ENCODE measurements around the gene IL17C.
"Not testable (repeated sequence)": the region's sequence is repeated elsewhere in the genome, so short reads cannot be mapped to it uniquely, and the experiment has no call there.

Gene IL17C

GRCh38 chr16:88658714-88659113 is 20.3 kb downstream of the IL17C start:
- DNase-seq (ENCODE audit: low spot score): no peak

DNA sequence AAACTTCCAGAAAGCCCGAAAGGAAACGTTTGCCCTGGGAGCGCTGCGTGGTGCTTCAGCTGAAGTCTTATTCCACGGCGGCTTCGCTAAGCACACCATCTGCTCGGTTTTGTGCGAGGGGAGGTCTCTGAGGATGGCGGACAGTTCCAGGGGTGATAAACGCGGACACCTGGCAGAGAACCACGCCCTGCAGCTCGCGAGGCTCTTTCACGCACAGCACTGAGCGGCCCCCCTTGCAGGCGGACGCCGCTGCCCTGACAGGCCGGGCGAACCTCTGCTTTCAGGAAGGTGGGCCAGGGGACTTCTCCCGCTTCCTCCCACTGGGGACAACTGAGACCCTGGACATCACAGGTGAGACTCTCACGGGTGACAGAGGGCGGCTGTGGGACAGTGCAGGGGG is 20.8 kb downstream of the IL17C start:
- no peak for DNase-seq (ENCODE audit: low spot score)

DNA sequence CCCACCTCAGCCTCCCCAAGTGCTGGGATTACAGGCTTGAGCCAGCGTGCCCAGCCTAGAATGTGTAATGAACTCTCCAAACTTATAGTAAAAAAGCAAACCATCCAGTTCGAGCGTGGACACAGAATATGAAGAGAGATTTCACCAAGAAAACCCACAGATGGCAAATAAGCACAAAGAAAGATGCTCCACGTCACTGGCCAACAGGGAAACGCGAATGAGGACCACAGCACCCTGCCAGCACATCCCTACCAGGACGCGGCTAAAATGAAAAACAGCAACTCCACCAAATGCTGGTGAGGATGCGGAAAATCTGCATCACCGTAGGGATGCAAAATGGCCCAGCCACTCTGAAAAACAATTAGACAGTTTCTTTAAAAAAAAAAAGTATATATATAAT is 23.1 kb downstream of the IL17C start:
- no peak for DNase-seq (ENCODE audit: low spot score)

DNA sequence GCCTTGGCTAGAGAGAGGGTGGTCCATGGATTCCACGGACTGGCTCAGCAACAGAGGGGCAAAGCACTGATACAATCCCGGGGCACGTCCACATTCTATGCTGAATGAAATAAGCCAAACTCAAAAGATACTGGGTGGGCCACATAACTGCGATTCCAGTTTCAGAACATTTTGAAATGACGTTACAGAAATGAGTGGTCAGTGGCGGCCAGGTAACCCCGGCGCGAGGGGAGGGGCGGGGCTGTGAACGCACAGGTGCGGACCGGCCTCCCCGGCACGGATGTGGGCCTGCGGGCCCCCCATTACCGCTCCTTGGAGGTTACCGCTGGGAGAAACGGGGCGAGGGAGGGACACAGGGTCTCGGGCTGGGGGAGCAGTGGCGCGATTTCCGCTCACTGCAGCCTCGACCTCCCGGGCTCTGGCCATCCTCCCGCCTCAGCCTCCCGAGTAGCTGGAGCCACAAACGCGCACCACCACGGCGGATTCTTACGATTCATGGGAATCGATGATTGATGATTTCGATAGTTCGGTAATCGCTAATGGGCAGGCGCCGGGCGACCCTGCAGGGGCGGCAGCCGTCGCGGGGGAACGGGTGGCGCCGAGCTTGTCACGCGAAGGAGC is 24.0 kb downstream of the IL17C start:
- no peak for DNase-seq (ENCODE audit: low spot score)

GRCh38 chr16:88662843-88663606 is 24.7 kb downstream of the IL17C start, which contains the start of gene MVD:
MVD (minus strand) TSS chr16:88663091; CDS start chr16:88663080, 11 bp downstream.
- peak; percentile 99 for DNase-seq (ENCODE audit: low spot score)

DNA sequence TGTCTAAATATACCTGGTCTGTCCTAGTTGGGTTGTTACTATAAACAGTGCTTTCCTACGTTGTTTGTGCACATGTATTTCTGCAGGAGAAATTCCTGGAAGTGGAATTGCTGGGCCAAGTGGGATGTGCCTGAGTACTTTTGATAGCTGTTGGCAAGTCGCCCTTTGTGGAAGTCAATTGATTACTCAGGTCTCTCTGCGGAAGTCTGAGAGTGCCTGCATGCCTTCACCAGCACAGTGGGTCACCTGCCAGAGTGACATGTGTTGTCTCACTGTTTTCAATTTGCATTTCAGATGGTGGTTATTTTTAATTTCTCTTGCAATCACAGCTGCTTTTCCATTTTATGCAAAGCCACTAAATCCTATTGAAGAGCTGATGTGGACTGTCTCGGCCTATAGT is 26.8 kb downstream of the IL17C start:
- no peak for DNase-seq (ENCODE audit: low spot score)

DNA sequence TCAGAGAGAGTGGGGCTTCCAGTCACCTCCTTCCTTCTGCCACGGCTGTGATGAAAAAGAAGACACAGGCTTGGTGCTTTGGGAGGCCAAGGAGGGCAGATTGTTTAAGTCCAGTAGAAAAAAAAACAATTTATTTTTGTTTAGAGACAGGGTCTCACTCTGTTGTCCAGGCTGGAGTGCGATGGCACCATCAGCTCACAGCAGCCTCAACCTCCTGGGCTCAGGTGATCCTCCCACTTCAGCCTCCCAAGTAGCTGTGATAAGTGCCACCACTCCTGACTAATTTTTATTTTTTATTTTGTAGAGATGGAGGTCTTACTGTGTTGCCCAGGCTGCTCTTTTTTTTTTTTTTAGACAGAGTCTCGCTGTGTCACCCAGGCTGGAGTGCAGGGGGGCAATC is 27.2 kb downstream of the IL17C start:
- no peak for DNase-seq (ENCODE audit: low spot score)

GRCh38 chr16:88667461-88667860 is 29.1 kb downstream of the IL17C start:
- DNase-seq (ENCODE audit: low spot score): no peak

DNA sequence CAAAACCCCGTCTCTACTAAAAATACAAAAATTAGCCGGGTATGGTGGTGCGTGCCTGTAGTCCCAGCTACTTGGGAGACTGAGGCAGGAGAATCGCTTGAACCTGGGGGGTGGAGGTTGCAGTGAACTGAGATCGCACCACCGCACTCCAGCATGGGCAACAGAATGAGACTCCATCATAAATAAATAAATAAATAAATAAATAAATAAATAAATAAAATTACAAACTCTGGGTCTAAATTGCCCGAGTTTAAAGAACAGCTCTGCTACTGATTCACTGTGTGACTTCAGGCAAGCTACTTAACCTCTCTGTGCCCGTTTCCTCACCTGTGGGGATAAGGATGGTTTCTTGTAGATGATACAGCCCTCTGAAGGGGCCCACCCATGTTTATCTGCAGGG is 31.1 kb downstream of the IL17C start:
- not testable (repeated sequence) for DNase-seq (ENCODE audit: low spot score)

GRCh38 chr16:88669980-88670379 is 31.6 kb downstream of the IL17C start:
- DNase-seq (ENCODE audit: low spot score): no peak

DNA sequence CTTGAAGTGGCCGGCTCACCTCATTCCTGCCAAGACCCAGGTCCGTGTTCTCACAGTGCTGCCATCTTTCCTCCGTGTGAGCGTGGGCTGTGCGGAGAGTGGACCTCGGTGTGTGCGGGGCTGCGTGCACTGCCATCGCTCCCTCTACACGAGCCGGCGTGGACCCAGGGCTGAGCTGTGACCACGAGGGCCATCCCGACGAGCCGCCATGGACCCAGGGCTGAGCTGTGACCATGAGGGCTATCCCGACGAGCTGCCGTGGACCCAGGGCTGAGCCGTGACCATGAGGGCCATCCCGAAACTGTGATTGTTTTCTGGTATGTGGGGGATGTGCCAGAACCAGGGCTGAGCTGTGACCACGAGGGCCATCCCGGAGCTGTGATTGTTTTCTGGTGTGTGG is 33.4 kb downstream of the IL17C start:
- DNase-seq (ENCODE audit: low spot score): no peak

GRCh38 chr16:88672776-88673175 is 34.4 kb downstream of the IL17C start:
- DNase-seq (ENCODE audit: low spot score): no peak

DNA sequence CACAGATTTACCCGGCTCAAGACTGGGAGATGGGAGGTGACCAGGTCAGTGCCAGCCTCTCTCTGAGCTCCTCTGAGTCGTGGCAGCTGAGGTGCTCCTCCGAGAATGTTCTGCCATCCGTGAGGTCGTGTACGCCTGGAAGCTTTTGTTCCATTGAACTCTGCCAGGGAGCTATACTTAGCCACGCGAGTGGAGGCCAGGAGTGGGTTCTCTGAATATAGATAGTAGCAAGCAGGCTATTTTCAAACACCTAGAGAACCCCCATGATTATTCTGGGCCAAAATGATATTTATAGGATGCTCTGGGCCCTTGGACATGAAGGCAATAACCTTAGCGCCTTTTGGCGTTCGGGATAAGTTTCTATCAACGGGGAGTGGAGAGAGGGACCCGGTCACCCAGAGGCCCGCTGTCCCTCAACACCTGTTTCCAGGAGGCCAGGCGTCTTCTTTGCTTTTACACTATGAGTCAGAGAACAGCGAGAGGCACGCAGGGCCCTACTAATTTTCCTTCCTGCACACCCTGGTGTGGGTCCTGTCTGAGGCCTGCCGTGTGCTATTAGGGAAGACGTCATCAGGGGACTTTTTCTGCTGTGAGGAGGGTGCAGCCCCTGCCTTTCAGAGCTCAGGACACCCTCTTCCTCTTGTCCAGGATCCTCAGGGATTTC is 35.5 kb downstream of the IL17C start:
- no peak for DNase-seq (ENCODE audit: low spot score)

DNA sequence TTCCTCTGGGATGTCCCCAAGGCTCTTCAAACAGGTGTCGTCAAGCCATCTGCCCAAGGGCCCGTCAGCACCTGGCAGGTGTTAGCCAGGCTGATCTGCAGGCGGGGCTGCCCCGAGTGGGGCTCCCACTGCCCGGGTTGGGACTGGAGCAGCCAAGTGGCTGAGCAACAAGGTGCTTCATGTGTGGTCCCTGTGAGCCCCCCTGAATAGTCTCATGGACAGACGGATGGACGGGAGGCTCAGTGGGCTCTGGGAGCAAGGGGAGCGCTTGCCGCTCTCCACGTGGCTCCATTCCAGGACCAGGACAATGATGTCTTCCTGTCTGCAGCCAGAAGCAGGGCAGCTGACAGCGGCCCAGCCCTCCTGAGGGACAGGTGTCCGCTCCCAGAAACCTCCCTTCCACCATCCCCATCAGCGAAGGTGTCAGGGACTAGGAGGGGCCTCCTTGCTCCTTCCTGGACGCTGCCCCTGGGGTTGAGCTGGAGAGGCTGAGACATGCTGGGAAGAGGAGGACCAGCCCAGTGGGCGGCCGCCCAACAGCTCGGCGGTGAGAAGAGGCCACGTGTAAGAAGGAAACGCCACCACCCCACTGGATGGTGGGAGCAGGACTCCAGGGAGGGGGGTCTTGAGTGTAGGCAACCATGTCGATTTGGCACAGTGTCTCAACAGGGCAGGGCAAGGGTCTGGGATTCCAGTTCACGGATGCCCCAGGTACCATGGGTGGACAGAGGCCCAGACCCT is 38.3 kb downstream of the IL17C start:
- no peak for DNase-seq (ENCODE audit: low spot score)

DNA sequence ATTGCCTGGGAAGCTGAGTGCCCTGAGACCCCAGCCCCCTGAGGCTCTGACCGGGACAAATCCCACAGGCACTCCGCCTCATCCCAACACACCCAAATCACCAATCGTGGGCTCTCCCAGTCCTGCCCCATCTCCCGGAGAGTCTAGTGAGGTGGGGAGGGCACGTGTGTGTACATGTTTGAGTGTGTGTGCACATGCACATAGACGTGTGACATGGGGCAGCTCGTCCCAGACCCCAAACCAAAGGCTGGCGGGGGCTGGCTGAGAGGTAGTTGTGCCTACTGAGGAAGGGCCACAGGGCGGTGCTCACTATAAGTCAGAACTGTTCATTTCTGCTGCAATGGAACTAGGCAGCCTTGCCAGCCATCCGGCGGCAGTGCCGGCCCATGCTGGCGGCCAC is 39.3 kb downstream of the IL17C start:
- DNase-seq (ENCODE audit: low spot score): no peak

GRCh38 chr16:88678224-88678979 is 40.0 kb downstream of the IL17C start:
- no peak for DNase-seq (ENCODE audit: low spot score)

GRCh38 chr16:88680554-88681083 is 42.2 kb downstream of the IL17C start:
- DNase-seq (ENCODE audit: low spot score): no peak

GRCh38 chr16:88681084-88681680 is 42.8 kb downstream of the IL17C start:
- DNase-seq (ENCODE audit: low spot score): peak; percentile 55

- DNase-seq (ENCODE audit: low spot score): no peak
Observed at GRCh38 chr16:88681709-88682451, 43.5 kb downstream of the IL17C start.
